Measurements from ENCODE around the gene LRRC47.
A peak's percentile ranks its signal among the peaks of the same experiment; 100 is the strongest.

The LRRC47 gene

GRCh38 chr1:3787349-3787715 is 9.0 kb downstream of the LRRC47 start:
- DNase-seq (ENCODE audit: low read depth, low spot score) = no peak

- no peak for DNase-seq (ENCODE audit: low read depth, low spot score)
Observed at GRCh38 chr1:3786468-3787348, 9.6 kb downstream of the LRRC47 start.

GRCh38 chr1:3785456-3786157 is 10.7 kb downstream of the LRRC47 start:
- peak; percentile 72 for DNase-seq (ENCODE audit: low read depth, low spot score)

- DNase-seq (ENCODE audit: low read depth, low spot score) = no peak
Observed at GRCh38 chr1:3785045-3785444, 11.3 kb downstream of the LRRC47 start.

- DNase-seq (ENCODE audit: low read depth, low spot score) = no peak
Observed at GRCh38 chr1:3783651-3784474, 12.4 kb downstream of the LRRC47 start.

GRCh38 chr1:3780901-3781300 is 15.4 kb downstream of the LRRC47 start:
- no peak for DNase-seq (ENCODE audit: low read depth, low spot score)

GRCh38 chr1:3779912-3780416 is 16.3 kb downstream of the LRRC47 start:
- no peak for DNase-seq (ENCODE audit: low read depth, low spot score)

GRCh38 chr1:3779265-3779911 is 16.9 kb downstream of the LRRC47 start:
- no peak for DNase-seq (ENCODE audit: low read depth, low spot score)

- no peak for DNase-seq (ENCODE audit: low read depth, low spot score)
Observed at GRCh38 chr1:3778590-3779264, 17.6 kb downstream of the LRRC47 start.

- DNase-seq (ENCODE audit: low read depth, low spot score) = no peak
Observed at GRCh38 chr1:3777647-3778589, 18.4 kb downstream of the LRRC47 start.

GRCh38 chr1:3777078-3777547 is 19.2 kb downstream of the LRRC47 start:
- peak; percentile 29 for DNase-seq (ENCODE audit: low read depth, low spot score)

- DNase-seq (ENCODE audit: low read depth, low spot score) = no peak
Observed at GRCh38 chr1:3776231-3776961, 19.9 kb downstream of the LRRC47 start.

- peak; percentile 73 for DNase-seq (ENCODE audit: low read depth, low spot score)
Observed at GRCh38 chr1:3775490-3776230, 20.6 kb downstream of the LRRC47 start.

GRCh38 chr1:3774946-3775489 is 21.3 kb downstream of the LRRC47 start:
- peak; percentile 33 for DNase-seq (ENCODE audit: low read depth, low spot score)

GRCh38 chr1:3774276-3774945 is 21.9 kb downstream of the LRRC47 start:
- DNase-seq (ENCODE audit: low read depth, low spot score) = peak; percentile 21

- DNase-seq (ENCODE audit: low read depth, low spot score) = peak; percentile 74
Observed at GRCh38 chr1:3773572-3774275, 22.6 kb downstream of the LRRC47 start.
